ENCODE results near the gene OXA1L. TPM values are rescaled to one million over a fixed set of nuclear protein-coding genes. Genes with fewer than 3 reads are reported as not detected.

OXA1L gene
- total RNA-seq, 6 experiments from 2014 or later: 87.1 to 108 (median 92.9) TPM

- peaks cover 30% of the 10 kb centered on the region for H3K27me3 Mint-ChIP-seq (ENCODE audit: insufficient read depth)
- peaks cover under 1% of the 10 kb centered on the region for H3K4me1 Mint-ChIP-seq (ENCODE audit: low read depth)
- TF ChIP-seq CTCF (IDR thresholded peaks at IDR 0.05): no peak
Measured at GRCh38 chr14:22797017-22797917, 30.8 kb downstream of the OXA1L start.

GRCh38 chr14:22798528-22798927 lies 32.0 kb downstream of the OXA1L start:
- Mint-ChIP-seq H3K4me3 (no peak overlapping the region), H3K27ac (no peak overlapping the region), H3K4me1 (ENCODE audit: low read depth) (no peaks in the 10 kb centered on the region), H3K36me3 (ENCODE audit: low read depth) (no peaks in the 10 kb centered on the region), H3K9me3 (no peaks in the 10 kb centered on the region), H3K27me3 (ENCODE audit: insufficient read depth) (peaks cover 30% of the 10 kb centered on the region)
- DNase-seq: no peak
- TF ChIP-seq CTCF (IDR thresholded peaks at IDR 0.05): no peak

More at GRCh38 chr14:22797017-22797917, 30.8 kb downstream of the OXA1L start:
- H3K36me3 Mint-ChIP-seq (ENCODE audit: low read depth): no peaks in the 10 kb centered on the region
- no peak overlapping the region for H3K27ac Mint-ChIP-seq
- H3K9me3 Mint-ChIP-seq: no peaks in the 10 kb centered on the region
- no peak overlapping the region for H3K4me3 Mint-ChIP-seq
- no peak for DNase-seq

- Mint-ChIP-seq H3K9me3 (no peaks in the 10 kb centered on the region), H3K27ac (no peak overlapping the region), H3K27me3 (ENCODE audit: insufficient read depth) (peaks cover 38% of the 10 kb centered on the region), H3K4me1 (ENCODE audit: low read depth) (no peaks in the 10 kb centered on the region), H3K36me3 (ENCODE audit: low read depth) (no peaks in the 10 kb centered on the region), H3K4me3 (no peak overlapping the region)
- no peak for TF ChIP-seq CTCF (IDR thresholded peaks at IDR 0.05)
- no peak for DNase-seq
Measured at GRCh38 chr14:22800346-22800745, 33.9 kb downstream of the OXA1L start.

GRCh38 chr14:22801716-22802115 lies 35.2 kb downstream of the OXA1L start:
- Mint-ChIP-seq H3K9me3 (no peaks in the 10 kb centered on the region), H3K4me1 (ENCODE audit: low read depth) (no peaks in the 10 kb centered on the region), H3K4me3 (no peak overlapping the region), H3K27ac (no peak overlapping the region), H3K27me3 (ENCODE audit: insufficient read depth) (peaks cover 30% of the 10 kb centered on the region), H3K36me3 (ENCODE audit: low read depth) (no peaks in the 10 kb centered on the region)
- DNase-seq: no peak
- TF ChIP-seq CTCF (IDR thresholded peaks at IDR 0.05): no peak

- H3K27me3 Mint-ChIP-seq (ENCODE audit: insufficient read depth): peaks cover 25% of the 10 kb centered on the region
- DNase-seq: no peak
- no peak overlapping the region for H3K27ac Mint-ChIP-seq
- no peaks in the 10 kb centered on the region for H3K9me3 Mint-ChIP-seq
- TF ChIP-seq CTCF (IDR thresholded peaks at IDR 0.05): no peak
- H3K36me3 Mint-ChIP-seq (ENCODE audit: low read depth): no peaks in the 10 kb centered on the region
- H3K4me1 Mint-ChIP-seq (ENCODE audit: low read depth): no peaks in the 10 kb centered on the region
- H3K4me3 Mint-ChIP-seq: no peak overlapping the region
Measured at GRCh38 chr14:22802860-22803686, 36.6 kb downstream of the OXA1L start.
